Endothelial cell of coronary artery (primary cell): ENCODE measurements around the gene RAB1A. TPM values are rescaled to one million over a fixed set of nuclear protein-coding genes. Genes with fewer than 3 reads are reported as not detected.

Experiments used
- total RNA-seq: library from RNA; depleted of rRNA; stranded (reverse); fragments of >200 nt; gene quantifications from 2 replicates; pipeline ENCODE4 v1.2.3, GENCODE V29; 2014

RAB1A gene
- 95.7 and 104 TPM in 2 replicates for total RNA-seq

GRCh38 chr2:65129826-65130663 lies at the start of gene RAB1A:
TSS of gene RAB1A (minus strand) at chr2:65130106. CDS start at chr2:65129915, 191 bp downstream.

GRCh38 chr2:65056215-65057053 lies 73.5 kb downstream of the RAB1A start, which contains the start of gene CEP68:
TSS of gene CEP68 (plus strand) at chr2:65056416. CDS start at chr2:65069445, 13,029 bp downstream.

Other genes starting within 250 kb of the RAB1A start
- gene SLC1A4, start 140.7 kb downstream of the RAB1A start, total RNA-seq, result 9.2 and 19.4 TPM in 2 replicates
- 13.7 and 19.9 TPM in 2 replicates for gene CEP68, start 73.7 kb downstream of the RAB1A start, total RNA-seq
- gene ACTR2, start 97.7 kb upstream of the RAB1A start, total RNA-seq, result 134 and 158 TPM in 2 replicates